Mammary epithelial cell (primary cell): ENCODE measurements around the gene FAHD2B.
"Not testable (repeated sequence)": the region's sequence is repeated elsewhere in the genome, so short reads cannot be mapped to it uniquely, and the experiment has no call there.

Experiments used
- CTCF ChIP-seq, 2 donors: IDR thresholded peaks in 1 of 2; conservative IDR thresholded peaks in 1 of 2; 2 replicates each; pipeline ENCODE4 v1.5.1; 2011 to 2012; ENCODE audit warnings: inconsistent platforms in 2 of 2, low read length in 2 of 2, mild to moderate bottlenecking in 2 of 2, control low read depth in 1 of 2, low read depth in 1 of 2; ENCODE audit not compliant: insufficient read depth in 1 of 2; ENCODE audit errors: extremely low read depth in 1 of 2
- EZH2 ChIP-seq: IDR thresholded peaks from 2 replicates; pipeline ENCODE4 v1.6.1; 2012; ENCODE audit warnings: low read length, inconsistent platforms, borderline replicate concordance

DNA sequence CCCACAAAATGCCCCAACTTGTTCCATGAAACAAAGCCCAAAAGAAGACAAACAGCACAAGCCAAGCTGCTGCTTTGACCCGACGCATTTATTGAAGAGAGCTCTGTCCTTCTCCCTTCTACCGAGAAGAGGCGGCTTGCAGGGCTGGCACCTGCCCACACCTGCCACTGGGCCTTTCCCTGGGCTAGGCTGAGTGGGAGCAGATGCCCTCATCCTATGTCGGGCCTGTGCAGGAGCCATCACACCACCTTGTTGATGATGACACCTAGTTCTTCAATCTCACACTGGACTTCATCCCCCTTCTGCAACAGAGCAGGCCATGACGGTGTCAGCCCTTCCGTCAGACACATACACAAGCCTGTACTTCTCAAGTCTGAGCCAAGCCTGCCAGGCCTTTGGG is 11.2 kb downstream of the FAHD2B start:
- TF ChIP-seq CTCF (conservative IDR thresholded peaks at IDR 0.05 in 1 of 2, IDR thresholded peaks at IDR 0.05 in 1 of 2; ENCODE audit: extremely low read depth in 1 of 2, insufficient read depth in 1 of 2, low read depth in 1 of 2, low read length in 2 of 2); EZH2: not testable (repeated sequence)
